CD4-positive, alpha-beta T cell treated with Interleukin-15 for 4 hours (primary cell): ENCODE data around the gene STK33.
"Not testable (repeated sequence)": the region's sequence is repeated elsewhere in the genome, so short reads cannot be mapped to it uniquely, and the experiment has no call there.

Experiments
- DNase-seq: peaks from one replicate; pipeline ENCODE4 v3.0.0-alpha.2; 2020; ENCODE audit warnings: low spot score

STK33 gene

DNA sequence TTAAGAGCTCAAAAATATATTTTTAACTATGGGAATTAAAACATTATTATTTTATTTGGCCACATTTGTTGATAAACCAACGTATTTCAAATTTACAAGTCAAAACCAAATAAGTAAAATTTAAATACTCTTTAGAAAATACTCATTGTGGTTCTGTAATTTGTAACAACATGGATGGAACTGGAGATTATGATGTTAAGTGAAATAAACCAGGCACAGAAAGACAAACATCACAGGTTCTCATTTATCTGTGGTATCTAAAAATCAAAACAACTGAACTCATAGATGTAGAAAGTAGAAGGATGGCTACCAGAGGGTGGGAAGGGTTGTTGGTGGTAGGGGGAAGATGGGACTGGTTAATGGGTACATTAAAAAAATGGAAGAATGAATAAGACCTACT is 50.8 kb downstream of the STK33 start:
- DNase-seq = no peak

GRCh38 chr11:8541448-8541847 is 52.6 kb downstream of the STK33 start:
- DNase-seq = no peak

DNA sequence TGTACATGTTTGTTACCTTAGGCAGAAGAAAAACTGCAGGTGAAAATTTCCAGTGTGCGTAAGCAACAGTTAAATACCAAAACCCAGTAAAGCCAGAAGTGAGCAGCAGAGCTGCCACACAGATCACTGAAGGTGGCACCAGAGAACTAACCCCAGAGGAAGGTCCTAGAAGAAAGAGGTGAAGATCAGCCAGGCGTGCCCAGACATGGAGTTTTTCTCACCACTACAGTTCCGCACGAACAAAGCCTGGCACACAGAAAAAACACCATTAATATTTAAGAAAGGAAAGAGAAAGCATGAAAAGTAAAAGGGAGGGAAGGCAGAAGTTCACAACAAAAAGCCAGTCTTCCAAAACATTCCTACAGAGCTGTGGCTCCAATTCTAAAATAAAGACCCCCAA is 60.7 kb downstream of the STK33 start:
- no peak for DNase-seq

- no peak for DNase-seq
Measured at GRCh38 chr11:8532475-8532874, 61.6 kb downstream of the STK33 start.

GRCh38 chr11:8531982-8532381 is 62.0 kb downstream of the STK33 start:
- DNase-seq = no peak

DNA sequence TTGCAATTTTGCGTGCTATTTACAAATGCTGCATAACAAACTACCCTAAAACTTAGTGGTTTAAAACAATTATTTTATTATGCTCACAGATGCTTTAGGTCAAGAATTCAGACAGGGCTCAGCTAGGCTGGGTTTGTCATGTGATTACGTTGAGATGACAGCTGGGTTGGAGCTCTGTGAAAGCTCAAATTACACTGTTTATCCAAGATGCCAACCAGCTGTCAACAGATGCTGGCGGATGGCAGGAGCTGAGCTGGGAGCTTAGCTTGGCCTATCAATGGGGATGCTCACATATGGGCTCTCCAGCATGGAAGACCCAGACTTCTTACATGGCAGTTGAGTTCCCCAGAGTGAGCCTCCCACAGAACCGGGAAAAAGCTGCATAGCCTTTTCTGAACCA is 62.7 kb downstream of the STK33 start:
- DNase-seq = no peak

GRCh38 chr11:8527939-8528338 is 66.1 kb downstream of the STK33 start:
- DNase-seq = no peak

DNA sequence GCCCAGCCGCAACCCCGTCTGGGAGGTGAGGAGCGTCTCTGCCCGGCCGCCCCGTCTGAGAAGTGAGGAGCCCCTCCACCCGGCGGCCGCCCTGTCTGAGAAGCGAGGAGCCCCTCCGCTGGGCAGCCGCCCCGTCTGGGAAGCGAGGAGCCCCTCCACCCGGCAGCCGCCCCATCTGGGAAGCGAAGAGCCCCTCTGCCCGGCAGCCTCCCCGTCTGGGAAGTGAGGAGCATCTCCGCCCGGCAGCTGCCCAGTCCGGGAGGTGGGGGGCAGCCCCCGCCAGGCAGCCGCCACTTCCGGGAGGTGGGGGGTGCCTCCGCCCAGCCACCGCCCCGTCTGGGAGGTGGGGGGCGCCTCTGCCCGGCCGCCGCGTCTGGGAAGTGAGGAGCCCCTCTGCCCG is 70.6 kb downstream of the STK33 start:
- no peak for DNase-seq

DNA sequence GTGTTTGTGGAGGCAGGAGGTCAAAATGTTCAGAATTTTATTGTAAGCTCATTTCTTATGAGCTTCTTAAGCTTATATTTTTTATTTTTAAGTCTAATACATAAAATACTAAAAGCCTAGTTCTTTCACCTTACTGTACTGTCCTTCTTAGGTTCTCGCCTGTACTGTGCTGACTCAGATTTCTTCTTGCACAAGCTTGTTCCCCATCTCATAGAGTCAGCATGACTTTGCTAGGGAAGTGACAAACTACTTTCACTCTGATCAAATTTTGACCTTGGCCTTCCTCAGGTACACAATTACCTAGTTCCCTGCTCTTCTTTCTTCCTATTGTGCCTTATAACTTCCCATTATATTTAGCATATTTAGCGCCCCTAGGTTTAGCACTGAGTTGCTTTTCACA is 81.5 kb downstream of the STK33 start:
- no peak for DNase-seq

DNA sequence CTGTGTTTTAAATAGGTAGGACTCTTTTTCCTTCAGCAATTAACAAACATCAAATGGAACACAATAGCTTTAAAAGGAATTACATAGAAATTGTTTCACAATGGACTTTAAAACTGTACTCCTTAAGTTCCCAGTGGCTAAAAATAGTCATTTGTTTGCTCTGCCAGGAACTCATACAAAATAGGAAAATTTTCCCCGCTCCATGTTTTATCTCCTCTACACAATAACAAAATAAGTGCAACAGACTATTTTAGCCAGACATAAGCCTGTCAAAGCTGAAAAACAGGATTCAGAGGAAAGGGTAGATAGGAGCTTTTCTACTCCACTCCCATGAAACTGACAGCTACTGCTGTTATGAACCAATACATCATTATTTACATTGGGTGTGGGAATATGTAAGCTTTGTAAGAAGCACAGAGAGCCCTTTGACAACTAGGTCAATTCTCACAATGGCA is 90.1 kb downstream of the STK33 start:
- no peak for DNase-seq

DNA sequence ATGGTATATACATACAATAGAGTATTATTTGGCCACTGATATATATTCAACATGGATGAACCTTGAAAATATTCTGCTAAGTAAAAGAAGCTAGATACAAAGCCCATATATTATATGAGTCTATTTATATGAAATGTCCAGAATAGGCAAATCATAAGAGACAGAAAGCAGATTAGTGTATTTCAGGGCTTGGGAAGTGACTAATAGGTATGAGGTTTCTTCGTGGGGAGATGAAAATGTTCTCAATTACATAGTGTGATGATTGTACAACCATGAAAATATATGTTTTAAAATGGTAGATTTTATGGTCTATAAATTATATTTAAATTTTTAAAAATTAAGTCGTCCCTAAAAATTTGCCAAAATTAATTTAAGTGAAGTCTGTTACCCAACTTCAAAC is 92.2 kb downstream of the STK33 start:
- DNase-seq = no peak

DNA sequence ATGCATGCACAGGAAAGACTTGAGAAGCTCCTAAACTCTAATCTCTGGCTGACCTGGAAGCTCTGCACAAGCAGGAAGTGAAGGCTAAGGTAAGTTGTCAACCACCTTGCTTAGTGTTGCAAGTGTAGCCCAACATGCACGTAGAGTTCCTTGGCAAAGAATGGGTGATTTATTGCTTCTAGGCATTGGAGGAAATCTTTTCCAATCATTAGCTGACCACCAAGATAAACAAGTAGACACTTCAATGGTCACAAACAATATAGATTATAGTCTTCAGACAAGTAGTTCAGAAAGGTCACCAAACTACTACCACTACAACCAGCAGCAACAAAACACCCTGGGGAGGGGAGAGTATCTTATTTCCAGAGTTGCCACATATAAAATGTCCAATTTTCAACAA is 105.6 kb downstream of the STK33 start:
- DNase-seq = no peak

GRCh38 chr11:8487261-8487660 is 106.8 kb downstream of the STK33 start:
- no peak for DNase-seq

GRCh38 chr11:8484251-8484650 is 109.8 kb downstream of the STK33 start:
- no peak for DNase-seq

DNA sequence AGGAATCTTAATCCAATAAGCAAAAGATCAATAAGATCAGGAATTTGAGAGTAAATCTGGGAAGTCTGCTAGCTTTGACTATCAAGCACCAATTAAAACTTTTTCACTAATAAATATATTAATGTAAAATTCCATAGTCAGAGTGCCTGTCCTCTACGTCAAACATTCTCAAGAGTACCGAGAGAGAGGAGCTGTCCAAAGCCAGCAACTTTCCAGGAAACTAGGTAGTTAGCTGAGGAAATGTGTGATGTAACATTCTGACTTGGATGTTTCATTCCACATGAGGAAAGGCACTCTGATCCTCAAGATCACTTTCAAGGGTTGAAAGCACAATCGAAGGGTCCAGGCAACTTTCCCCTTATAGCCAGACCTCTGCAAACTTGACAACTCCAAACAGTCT is 113.2 kb downstream of the STK33 start:
- no peak for DNase-seq

DNA sequence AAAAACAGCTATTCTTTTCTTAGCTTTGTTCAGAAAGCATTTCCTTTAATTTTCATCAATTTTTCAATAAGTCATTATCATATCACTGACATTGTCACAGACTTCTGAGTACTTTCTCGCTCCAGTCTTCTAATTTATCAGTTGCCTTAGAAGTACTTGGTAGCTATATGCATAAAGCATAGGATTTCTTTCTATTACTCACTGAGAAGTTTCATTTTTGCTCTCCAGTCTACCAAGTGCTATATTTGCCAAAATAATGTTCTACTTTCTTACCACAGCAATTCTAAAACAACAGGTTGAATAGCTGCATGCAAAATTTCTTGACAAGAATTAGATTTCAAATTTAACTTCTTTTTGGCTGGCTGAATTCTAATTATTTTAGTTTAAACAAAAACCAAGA is 116.3 kb downstream of the STK33 start:
- DNase-seq = no peak

- no peak for DNase-seq
Measured at GRCh38 chr11:8477151-8477550, 116.9 kb downstream of the STK33 start.

DNA sequence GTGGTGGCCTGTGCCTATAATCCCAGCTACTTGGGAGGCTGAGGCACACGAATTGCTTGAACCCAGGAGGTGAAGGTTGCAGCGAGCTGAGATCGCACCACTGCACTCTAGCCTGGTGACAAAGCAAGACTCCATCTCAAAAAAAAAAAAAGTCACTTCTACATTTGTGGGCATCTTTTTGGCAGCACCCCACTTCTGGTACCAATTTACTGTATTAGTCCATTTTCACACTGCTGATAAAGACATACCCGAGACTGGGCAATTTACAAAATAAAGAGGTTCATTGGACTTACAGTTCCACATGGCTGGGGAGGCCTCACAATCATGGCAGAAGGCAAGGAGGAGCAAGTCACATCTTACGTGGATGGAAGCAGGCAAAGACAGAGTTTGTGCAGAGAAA is 126.2 kb downstream of the STK33 start:
- not testable (repeated sequence) for DNase-seq

DNA sequence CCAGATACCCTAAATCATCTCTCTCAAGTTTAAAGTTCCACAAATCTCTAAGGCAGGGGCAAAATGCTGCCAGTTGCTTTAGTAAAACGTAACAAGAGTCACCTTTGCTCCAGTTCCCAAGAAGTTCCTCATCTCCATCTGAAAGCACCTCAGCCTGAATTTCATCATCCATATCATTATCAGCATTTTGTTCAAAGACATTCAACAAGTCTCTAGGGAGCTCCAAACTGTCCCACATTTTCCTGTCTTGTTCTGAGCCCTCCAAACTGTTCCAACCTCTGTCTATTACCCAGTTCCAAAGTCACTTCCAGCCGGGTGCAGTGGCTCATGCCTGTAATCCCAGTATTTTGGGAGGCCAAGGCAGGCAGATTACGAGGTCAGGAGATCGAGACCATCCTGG is 126.7 kb downstream of the STK33 start:
- not testable (repeated sequence) for DNase-seq

DNA sequence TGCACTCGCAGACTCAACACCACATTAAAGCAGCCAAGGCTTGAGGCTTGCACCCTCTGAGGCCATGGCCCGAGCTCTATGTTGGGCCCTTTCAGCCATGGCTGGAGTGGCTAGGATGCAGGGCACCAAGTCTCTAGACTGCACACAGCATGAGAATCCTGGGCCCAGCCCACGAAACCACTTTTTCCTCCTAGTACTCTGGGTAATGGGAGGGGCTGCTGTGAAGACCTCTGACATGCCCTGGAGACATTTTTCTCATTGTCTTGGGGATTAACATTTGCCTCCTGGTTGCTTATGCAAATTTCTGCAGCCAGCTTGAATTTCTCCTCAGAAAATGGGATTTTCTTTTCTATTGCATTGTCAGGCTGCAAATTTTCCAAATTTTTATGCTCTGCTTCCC is 127.1 kb downstream of the STK33 start:
- not testable (repeated sequence) for DNase-seq

DNA sequence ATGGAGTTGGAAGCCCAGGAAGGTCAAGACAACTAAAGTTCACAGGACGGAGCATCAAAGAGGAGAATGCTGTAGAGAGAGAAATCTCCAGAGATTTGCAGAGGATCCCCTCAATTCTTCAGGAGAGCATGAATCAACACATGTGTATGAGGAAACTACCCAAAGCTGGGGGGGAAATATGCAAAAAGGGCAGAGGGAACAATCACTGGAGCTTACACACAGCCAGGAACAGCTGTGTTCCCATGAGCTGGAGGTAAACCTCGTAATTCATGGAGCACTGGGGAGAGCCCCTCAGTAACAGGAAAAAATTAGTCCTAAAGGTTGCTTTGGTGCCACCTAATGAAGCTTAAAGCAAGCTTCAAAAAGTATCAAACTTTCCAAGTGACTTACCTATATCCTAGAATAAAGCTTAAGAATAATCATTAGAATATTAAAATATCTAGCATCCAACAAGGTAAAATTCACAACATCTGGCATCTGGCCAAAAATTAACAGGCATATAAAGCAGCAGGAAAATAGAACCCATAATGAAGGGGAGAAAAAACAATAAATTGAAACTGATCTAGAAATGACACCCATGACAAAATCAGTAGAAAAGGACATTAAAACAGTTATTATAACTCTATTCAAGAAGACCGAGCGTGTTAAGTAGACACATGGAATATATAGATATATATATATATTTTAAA is 134.2 kb downstream of the STK33 start:
- DNase-seq = no peak

DNA sequence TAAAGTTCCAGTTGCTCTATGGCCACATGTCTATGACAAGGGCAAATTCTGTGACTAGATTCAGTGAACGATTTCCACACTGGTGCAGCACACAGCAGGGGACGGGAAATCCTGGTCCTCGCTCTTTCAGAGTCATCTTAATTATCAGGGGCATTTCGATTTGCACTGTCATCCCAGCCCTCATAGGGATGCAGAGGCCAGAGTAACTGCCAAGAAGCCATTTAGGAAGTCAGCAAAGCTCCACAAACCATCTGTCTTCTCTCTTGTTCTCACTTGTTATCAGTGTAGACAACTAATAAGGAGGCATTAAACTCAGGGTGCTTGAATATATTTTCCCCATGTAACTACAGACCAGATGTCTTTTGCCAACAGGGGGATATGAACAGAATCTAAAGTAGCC is 151.7 kb downstream of the STK33 start:
- DNase-seq = no peak

GRCh38 chr11:8440649-8441048 is 153.4 kb downstream of the STK33 start:
- DNase-seq = no peak

GRCh38 chr11:8429483-8429882 is 164.5 kb downstream of the STK33 start:
- no peak for DNase-seq

GRCh38 chr11:8426076-8426475 is 168.0 kb downstream of the STK33 start:
- no peak for DNase-seq
